ENCODE results near the gene TERC.
"Not testable (repeated sequence)": the region's sequence is repeated elsewhere in the genome, so short reads cannot be mapped to it uniquely, and the experiment has no call there.

Gene TERC

DNA sequence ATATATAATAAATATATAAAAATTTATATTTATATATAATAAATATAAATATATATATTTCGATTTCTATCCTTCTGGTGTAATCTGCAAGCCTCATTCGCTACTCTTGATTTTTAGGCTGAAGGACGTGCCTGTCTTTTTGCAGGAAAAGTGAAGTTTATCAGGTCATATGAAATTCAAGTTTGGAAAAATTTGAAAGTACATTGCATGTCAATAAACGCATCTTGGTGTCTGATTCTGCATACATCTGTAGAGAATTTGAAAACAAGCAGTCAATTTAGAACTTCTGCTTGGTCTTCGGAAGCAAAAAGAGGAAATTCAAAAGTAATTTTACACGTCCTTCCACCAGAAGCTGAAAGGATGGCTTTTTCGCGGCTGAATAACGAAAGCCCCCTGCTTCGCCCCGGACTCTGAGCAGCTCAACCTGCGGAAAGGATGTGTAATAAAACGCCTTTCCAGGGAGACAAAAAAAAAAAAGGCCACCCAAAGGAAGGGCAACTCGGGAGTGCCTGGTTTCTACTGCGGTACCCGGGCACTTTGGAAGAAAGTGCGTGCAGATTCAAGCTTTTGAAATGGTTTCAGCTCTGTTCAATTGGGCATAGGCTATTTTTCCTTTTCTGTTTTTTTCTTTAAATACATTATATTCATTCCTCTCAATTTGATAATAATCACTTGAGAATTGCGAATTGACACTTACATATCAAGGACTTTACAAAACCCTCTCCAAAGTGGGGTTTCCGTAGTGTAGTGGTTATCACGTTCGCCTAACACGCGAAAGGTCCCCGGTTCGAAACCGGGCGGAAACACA lies 6.8 kb upstream of the TERC start:
- DNase-seq: no peak

DNA sequence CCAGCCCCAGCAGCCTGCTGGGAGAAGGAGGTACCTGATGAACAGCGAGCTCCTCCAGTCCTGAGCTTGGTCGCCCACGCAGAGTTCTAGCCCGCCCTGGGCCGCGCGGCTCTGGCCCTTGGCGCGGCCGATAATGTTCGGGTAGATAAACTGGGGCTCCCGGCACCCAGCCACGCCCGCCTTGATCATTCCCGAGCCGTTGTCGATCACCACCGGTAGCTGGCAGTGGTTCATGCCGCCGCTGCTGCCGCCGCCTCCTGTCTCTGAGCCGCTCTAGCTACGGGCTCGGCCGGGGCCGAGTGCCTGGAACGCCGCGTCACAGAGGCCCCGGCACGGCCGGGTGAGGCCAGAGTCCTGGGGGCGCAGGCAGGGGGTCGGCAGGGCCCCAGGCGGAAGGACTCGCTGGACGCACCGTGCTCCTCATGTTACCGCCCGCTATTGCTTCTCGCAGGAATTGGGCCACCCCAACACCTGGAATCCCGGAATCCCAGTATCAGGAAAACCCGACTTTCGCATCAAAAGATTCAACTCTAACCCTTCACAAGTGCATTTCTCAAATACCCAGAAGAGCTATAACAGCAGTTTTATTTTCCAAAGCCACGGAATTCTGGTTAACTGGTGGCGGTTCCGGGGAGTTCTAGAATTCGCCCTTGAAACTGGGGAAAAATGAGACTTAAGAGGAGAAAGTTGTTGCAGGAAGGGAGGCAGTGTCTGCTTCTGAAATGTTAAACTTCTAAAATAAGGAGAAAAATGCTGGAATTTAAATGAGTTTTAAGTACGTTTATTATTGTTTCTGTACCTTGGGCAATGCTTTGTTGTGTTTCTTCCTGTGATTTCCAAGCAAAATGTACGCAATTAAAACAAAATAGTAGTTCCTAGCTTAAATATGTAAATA lies 4.7 kb upstream of the TERC start, which contains the start of gene ACTRT3:
Gene ACTRT3 (minus strand): TSS at position 275 of the 895 bp plus-strand sequence. CDS start 41 bp downstream, at position 234.
- peak; percentile 86 for DNase-seq

DNA sequence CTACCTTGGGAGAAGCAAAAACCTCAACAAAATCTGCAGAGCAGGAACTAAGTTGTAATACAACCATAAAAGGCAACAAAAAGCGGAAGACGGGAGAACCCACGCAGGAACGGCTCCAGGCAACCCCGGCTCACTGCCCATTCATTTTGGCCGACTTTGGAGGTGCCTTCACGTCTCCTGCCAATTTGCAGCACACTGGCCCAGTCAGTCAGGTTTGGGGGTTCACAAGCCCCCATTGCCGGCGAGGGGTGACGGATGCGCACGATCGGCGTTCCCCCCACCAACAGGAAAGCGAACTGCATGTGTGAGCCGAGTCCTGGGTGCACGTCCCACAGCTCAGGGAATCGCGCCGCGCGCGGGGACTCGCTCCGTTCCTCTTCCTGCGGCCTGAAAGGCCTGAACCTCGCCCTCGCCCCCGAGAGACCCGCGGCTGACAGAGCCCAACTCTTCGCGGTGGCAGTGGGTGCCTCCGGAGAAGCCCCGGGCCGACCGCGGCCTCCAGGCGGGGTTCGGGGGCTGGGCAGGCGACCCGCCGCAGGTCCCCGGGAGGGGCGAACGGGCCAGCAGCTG lies 463 bp downstream of the TERC start:
- DNase-seq: peak; percentile 23

DNA sequence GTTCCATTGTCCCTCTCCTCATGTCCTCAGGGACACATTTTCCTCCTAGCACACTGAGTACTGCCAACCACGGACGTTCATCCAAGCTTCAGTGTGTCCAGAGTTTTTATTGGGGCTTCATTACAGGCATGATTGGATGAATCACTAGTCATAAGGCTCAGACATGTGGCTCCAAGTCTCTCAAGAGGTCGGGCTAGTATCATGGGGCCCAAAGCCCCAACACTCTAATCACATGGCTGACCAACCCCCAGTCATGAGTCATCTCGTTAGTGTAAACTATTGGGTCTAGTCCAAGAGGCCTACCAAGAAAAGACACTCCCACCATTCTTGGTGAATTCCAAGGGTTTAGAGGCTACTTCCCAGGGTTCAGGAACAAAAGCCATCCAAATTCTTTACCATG lies 4.4 kb downstream of the TERC start:
- no peak for DNase-seq

DNA sequence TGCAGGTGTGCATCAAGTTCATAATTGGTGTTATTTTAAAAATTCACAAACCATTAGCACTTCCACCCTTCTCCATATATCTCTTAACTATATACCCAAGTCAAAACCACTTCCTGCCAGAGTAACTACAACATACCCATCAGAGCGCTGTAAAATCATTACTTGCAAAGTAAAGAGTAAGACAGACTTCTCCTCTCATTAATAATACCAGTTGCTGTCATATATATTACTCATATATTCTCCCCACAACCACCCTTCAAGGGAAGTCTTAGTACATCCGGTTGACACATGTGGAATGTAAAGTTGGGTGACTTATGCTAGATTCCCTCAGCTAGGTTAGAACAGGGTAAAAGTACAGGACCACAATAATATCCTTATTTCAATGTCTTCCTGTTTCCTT lies 5.6 kb downstream of the TERC start:
- DNase-seq: no peak

DNA sequence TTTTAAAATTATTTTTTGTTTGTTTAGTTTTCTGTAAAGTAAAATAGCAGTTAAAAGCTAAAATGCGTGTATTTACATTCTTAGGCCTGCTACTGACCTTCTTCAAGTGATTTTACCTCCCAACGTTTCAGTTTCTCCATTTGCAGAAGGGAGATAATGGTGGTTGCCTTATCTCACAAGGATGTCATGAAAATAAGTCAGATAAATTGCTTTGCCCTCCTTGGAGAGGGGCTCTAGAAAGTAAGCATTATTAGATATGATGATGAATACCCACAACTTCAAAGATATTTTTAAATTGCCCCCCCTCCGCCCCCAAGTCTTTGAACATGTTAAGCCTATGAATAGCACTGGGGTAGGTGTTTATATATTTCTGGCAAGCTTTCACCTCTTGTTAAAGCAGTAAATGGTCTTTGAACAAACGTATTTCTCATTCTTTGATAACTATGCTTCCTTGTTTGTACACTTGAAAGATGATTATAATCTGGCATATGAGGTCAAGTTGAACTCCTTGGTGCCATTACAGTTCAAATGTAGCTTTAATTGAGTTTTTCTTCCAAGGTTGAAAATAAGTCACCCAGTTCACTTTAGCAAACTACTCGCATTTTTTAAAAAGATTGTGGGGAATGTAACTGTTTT lies 6.4 kb downstream of the TERC start:
- no peak for DNase-seq

DNA sequence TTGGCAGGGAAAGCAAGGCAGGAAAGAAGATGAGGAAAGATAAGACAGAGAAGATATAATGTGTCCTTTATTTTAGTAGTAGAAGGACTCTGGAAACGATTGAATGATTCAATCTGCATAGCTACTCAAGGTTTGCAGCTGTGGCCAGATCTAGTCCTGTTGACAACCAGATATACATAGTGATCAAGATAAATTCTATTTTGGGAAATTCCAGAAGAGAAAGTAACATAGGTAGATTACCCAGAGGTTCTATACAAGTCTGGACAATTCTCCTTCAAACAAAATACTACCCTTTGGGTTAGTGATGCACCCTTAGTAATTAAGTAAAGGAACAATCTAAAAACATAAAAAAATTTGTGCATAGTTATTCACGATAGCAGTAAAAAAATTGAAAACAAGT lies 9.4 kb downstream of the TERC start:
- no peak for DNase-seq

DNA sequence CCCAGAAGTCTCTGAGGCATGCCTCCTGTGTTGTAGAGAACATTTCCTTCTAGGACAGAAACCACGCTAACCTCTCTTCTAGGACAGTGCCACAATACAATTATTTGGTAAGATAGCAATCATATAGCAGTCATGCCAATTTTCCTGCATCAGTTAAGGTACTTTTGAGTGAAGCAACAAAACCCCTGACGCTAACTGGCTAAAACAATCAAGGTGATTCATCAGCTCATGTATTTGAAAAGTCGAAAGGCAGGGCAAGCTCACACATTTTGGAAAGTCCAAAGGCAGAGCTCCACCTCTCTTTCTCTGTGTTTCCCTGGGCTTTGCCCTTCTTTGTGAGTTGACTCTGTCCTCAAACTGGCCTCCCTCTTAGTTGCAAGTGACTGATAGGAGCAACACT lies 10.1 kb downstream of the TERC start:
- no peak for DNase-seq

DNA sequence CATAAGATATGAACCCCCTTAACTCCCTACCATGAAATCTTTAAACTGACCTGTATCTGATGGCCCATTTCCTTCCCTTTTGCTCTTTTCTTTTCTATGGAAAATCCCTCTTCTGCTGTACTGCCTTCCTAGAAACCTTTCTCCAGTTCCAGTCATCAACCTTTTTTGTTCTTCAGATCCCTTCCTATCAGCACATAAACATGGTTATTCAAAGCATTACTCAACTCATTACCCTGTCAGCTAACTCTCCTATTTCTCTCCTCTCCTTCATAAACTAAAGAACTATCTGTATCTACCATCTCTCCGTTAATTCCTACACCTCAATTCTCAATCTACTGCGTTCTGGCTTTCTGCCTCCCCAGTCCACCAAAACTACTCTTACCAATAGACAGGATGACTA lies 13.0 kb downstream of the TERC start:
- DNase-seq: no peak

DNA sequence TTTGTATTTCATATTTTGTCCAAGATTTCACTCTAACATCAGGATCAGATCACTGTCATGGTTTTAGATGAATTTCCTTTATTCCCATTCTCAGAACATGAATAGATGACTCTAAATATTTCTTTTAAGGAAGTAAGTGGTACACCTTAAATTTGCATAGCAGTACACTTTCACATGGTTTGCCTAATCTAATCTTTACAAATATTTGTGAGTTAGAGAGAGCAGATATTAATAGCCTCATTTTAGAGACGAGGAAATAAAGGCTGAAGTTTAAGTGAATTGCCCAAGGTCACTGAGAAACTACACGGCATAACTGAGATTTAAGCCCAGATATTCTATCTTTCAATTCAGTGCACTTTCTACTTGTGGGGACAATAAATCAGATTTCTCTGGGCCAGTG lies 14.2 kb downstream of the TERC start:
- no peak for DNase-seq

DNA sequence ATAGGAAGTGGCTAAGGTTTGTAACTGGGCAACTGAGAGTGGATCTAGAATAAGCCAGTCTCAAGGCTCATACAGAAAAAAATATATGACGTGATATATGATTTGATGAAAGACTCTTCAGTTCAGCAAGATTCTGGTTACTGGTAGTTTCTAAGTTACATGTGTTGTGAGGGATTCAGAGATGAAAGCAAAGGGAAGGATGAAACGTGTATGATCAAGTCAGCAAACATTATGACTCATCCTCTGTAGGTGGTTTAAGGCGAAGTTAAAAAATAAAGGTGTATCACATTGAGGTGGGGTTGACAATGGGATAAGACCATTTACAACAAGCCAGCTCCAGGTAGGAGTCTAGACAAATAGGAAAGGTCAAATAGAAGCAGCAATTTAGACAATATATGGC lies 16.2 kb downstream of the TERC start:
- DNase-seq: no peak

DNA sequence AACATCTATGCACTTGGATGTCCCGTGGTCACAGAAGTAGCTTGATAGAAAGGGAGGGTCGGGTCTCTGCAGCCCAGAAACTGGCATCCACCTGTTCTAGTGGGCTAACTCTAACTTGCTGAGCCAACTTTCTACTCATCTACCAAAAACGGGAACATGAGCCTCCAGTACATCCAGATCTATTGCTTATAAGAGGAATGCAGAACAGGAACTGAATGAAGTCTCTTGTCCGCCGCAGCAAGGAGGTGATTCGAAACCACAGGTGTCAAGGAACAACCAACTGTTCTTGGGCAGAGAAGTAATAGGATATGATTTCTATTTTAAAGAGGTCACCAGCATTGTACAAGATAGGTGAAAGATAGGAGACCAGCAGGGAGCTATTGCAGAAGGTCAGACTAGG lies 17.9 kb downstream of the TERC start:
- no peak for DNase-seq

DNA sequence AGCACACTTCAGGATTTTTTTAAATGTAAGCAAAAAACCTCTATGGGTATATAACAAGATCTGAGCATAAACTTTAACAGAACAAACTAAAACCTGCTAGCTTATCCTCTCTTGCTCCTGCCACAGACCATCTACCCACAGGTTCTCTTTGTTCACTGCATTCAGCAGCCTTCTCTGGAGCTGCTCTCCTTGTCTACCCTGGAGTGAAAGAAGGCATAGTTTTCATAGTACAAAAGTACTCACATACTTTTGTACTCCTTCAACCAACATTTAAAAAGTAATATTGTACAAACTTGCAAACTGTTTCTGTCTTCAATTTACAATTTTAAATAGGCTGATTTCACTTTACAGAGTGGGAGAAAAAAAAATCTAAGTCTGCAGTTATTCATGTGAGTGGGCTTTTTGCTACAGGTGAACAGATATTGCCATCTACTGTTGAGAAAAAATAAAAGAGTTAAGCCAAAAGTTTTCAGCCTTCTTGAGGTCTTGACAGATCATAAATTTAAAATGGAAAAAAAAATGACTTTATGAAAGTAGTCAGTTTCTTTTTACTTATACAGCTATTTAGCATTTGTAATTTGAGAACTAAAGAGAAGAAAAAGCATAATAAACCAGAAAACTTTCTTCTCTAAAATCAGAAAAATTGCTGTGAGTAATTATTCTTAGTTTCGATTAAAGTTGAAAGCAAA lies 20.4 kb downstream of the TERC start:
- DNase-seq: no peak

DNA sequence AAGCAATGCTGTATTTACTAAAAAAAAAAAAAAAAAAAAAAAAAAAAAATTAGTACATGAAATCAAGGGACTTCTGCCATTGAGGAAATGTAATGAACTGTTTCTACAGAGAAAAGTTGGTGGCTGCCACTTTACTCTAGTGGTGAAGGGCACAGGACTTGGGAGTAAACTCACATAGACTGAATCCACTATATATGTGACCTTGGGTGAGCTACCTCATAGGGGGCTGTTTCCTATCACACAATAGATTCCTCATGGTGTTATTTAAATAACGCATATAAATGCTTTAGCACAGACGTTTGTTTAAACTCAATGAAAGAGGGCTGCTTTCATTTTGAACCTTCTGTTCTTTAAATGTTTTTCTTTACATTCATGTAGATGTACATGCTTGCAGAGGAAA lies 25.8 kb downstream of the TERC start:
- no peak for DNase-seq

DNA sequence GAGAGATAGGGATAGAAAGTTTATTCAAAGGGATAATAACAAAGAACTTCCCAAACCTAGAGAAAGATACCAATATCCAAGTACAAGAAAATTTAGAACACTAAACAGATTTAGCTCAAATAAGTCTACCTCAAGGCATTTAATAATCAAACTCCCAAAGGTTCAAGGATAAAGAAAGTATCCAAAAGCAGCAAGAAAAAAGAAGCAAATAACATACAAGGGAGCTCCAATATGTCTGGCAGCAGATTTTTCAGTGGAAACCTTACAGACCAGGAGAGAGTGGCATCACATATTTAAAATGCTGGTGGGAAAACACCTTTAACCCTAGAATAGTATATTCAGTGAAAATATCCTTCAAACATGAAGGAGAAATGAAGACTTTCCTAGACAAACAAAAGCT lies 33.0 kb downstream of the TERC start:
- not testable (repeated sequence) for DNase-seq

DNA sequence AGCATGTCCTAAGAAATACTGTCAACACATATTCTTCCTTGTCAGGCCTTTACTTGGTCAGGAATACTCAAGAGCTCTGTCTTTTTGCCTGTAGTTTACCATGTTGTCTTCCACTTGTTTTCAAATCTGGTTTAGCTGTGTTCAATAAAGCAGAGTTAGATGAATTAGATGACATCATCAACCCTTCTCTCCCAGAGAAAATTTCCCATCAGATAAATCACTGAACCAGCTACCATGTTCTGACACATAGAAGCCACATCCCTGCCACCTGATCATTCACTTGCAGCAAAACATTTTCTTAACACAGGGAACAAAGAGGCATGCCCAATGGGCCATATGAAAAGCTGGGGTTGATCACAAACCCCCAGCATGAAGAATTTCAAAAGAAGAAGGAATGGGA lies 42.1 kb downstream of the TERC start:
- DNase-seq: no peak

DNA sequence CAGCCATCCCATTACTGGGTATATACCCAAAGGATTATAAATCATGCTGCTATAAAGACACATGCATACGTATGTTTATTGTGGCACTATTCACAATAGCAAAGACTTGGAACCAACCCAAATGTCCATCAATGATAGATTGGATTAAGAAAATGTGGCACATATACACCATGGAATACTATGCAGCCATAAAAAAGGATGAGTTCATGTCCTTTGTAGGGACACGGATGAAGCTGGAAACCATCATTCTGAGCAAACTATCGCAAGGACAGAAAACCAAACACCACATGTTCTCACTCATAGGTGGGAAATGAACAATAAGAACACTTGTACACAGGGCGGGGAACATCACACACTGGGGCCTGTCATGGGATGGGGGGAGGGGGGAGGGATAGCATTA lies 46.4 kb downstream of the TERC start:
- DNase-seq: not testable (repeated sequence)
